ENCODE measurements around the gene SOCS1.

GRCh38 chr16:11256661-11257130, 692 bp upstream of the SOCS1 start:
- TF ChIP-seq CTCF (IDR thresholded peaks at IDR 0.05) (no peak), POLR2A (IDR thresholded peaks at IDR 0.05) (no peak)

All from right lobe of liver (tissue), 4 donors.